Measurements from ENCODE around the gene AP2M1. TPM values are rescaled to one million over a fixed set of nuclear protein-coding genes. Genes with fewer than 3 reads are reported as not detected.

AP2M1 gene
- total and polyA plus RNA-seq, 2 of the 8 experiments (the other 6 are each of a cell fraction or from before 2014, with no cell fraction given): 403 to 454 TPM

DNA sequence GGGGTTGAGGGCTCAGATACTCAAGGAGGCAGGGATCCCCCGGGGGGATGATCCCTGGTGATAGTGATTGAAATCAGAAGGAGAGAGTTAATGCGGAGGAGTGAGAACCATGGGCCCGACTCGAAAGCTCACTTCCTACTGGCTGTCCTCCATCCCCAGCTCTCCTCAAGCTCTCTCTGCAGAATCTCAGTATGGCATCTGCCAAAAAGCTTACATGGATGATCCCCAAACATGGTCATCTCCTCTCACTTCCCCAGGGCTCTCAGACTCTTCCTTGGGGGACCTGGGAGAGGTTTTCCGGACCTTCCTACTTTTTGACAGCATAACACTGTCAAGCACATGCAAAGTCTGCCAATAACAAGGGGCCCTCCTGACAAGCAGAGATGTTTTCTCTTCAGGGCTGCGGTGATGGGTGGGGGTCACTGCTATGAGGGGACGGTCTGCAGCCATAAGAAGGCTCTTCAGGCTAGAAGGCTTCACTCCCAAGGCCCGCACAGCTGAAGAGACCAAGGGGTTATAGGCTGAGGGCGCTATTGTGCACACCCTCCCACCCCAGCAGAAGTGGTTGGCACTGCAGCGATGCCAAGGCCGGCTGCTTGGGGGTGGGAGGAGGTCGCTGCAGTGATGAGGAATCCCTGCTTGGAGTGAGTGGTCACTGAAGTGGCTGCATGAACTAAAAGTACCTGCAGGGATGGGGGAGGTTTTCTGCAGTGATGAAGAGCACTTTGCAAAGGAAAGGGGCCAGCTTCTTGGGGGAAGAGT lies 53.9 kb downstream of the AP2M1 start (continued):
- TF ChIP-seq, protein P1, sequence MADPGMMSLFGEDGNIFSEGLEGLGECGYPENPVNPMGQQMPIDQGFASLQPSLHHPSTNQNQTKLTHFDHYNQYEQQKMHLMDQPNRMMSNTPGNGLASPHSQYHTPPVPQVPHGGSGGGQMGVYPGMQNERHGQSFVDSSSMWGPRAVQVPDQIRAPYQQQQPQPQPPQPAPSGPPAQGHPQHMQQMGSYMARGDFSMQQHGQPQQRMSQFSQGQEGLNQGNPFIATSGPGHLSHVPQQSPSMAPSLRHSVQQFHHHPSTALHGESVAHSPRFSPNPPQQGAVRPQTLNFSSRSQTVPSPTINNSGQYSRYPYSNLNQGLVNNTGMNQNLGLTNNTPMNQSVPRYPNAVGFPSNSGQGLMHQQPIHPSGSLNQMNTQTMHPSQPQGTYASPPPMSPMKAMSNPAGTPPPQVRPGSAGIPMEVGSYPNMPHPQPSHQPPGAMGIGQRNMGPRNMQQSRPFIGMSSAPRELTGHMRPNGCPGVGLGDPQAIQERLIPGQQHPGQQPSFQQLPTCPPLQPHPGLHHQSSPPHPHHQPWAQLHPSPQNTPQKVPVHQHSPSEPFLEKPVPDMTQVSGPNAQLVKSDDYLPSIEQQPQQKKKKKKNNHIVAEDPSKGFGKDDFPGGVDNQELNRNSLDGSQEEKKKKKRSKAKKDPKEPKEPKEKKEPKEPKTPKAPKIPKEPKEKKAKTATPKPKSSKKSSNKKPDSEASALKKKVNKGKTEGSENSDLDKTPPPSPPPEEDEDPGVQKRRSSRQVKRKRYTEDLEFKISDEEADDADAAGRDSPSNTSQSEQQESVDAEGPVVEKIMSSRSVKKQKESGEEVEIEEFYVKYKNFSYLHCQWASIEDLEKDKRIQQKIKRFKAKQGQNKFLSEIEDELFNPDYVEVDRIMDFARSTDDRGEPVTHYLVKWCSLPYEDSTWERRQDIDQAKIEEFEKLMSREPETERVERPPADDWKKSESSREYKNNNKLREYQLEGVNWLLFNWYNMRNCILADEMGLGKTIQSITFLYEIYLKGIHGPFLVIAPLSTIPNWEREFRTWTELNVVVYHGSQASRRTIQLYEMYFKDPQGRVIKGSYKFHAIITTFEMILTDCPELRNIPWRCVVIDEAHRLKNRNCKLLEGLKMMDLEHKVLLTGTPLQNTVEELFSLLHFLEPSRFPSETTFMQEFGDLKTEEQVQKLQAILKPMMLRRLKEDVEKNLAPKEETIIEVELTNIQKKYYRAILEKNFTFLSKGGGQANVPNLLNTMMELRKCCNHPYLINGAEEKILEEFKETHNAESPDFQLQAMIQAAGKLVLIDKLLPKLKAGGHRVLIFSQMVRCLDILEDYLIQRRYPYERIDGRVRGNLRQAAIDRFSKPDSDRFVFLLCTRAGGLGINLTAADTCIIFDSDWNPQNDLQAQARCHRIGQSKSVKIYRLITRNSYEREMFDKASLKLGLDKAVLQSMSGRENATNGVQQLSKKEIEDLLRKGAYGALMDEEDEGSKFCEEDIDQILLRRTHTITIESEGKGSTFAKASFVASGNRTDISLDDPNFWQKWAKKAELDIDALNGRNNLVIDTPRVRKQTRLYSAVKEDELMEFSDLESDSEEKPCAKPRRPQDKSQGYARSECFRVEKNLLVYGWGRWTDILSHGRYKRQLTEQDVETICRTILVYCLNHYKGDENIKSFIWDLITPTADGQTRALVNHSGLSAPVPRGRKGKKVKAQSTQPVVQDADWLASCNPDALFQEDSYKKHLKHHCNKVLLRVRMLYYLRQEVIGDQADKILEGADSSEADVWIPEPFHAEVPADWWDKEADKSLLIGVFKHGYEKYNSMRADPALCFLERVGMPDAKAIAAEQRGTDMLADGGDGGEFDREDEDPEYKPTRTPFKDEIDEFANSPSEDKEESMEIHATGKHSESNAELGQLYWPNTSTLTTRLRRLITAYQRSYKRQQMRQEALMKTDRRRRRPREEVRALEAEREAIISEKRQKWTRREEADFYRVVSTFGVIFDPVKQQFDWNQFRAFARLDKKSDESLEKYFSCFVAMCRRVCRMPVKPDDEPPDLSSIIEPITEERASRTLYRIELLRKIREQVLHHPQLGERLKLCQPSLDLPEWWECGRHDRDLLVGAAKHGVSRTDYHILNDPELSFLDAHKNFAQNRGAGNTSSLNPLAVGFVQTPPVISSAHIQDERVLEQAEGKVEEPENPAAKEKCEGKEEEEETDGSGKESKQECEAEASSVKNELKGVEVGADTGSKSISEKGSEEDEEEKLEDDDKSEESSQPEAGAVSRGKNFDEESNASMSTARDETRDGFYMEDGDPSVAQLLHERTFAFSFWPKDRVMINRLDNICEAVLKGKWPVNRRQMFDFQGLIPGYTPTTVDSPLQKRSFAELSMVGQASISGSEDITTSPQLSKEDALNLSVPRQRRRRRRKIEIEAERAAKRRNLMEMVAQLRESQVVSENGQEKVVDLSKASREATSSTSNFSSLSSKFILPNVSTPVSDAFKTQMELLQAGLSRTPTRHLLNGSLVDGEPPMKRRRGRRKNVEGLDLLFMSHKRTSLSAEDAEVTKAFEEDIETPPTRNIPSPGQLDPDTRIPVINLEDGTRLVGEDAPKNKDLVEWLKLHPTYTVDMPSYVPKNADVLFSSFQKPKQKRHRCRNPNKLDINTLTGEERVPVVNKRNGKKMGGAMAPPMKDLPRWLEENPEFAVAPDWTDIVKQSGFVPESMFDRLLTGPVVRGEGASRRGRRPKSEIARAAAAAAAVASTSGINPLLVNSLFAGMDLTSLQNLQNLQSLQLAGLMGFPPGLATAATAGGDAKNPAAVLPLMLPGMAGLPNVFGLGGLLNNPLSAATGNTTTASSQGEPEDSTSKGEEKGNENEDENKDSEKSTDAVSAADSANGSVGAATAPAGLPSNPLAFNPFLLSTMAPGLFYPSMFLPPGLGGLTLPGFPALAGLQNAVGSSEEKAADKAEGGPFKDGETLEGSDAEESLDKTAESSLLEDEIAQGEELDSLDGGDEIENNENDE (IDR thresholded peaks at IDR 0.05; ENCODE audit: insufficient replicate concordance, low read length): no peak
- TF ChIP-seq JUN (IDR thresholded peaks at IDR 0.05; ENCODE audit: low read depth, low read length) (no peak), KDM5A (IDR thresholded peaks at IDR 0.05; ENCODE audit: low read length) (no peak), ZNF274 (IDR thresholded peaks at IDR 0.05; ENCODE audit: borderline replicate concordance, extremely low read depth, low read length) (no peak), SIRT6 (IDR thresholded peaks at IDR 0.05; ENCODE audit: low read length) (no peak), RNF2 (IDR thresholded peaks at IDR 0.05; ENCODE audit: borderline replicate concordance, low read depth, low read length, missing control alignments, poor library complexity, severe bottlenecking) (no peak), MAFK (IDR thresholded peaks at IDR 0.05; ENCODE audit: low read depth, low read length) (no peak), SRF (IDR thresholded peaks at IDR 0.05; ENCODE audit: low read depth, low read length) (no peak), ASH2L (IDR thresholded peaks at IDR 0.05; ENCODE audit: low read length) (no peak), BCL11A (IDR thresholded peaks at IDR 0.05; ENCODE audit: low read depth in 2 of 2, low read length in 2 of 2) (no peak), RFX5 (IDR thresholded peaks at IDR 0.05; ENCODE audit: borderline replicate concordance, low read depth, low read length) (no peak)
